ENCODE data around the gene DNHD1.

GRCh38 chr11:6618117-6619003 lies 121.3 kb downstream of the DNHD1 start:
- TF ChIP-seq CTCF (conservative IDR thresholded peaks at IDR 0.05; ENCODE audit: low read depth, low read length) (peak; percentile 28; the same call in 1 of the 2 replicates), SMC3 (IDR thresholded peaks at IDR 0.05; ENCODE audit: low read depth, low read length) (peak; percentile 18; the same call in 1 of the 2 replicates), USF2 (IDR thresholded peaks at IDR 0.05; ENCODE audit: low read depth, low read length) (peak; percentile 28; the same call in 1 of the 2 replicates), CHD1 (IDR thresholded peaks at IDR 0.05; ENCODE audit: low read depth, low read length) (no peak), POLR2A (IDR thresholded peaks at IDR 0.05; ENCODE audit: low read depth, low read length) (no peak; the same call in 1 of the 2 replicates)
